NOMO-1 treated with dmso at 0.1 percent for 144 hours (cell line): ENCODE results near the gene RFX7.

Experiments used
- DNase-seq: peaks from one replicate; lab custom pipeline; 2025; ENCODE audit not compliant: unreplicated experiment; lab: John Stamatoyannopoulos, UW

The RFX7 gene

DNA sequence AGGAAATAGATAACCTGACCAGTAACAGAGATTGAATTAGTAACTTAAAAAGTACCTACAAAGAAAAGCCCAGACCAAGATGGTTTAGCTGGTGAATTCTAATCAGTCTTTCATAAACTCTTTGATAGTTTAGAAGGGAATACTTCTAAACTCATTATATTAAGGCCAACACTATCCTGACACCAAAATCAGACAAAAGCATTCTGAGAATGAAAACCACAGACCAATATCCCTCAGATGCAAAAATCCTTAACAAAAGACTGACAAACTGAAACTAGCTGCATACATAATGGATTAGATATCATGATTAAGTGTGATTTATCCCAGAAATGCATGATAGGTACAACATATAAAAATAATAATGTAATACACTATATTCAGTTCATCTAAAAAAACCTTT is 115.6 kb downstream of the RFX7 start:
- DNase-seq: no peak

GRCh38 chr15:56126409-56126808 is 117.3 kb downstream of the RFX7 start:
- no peak for DNase-seq

GRCh38 chr15:56124391-56124790 is 119.3 kb downstream of the RFX7 start:
- no peak for DNase-seq

DNA sequence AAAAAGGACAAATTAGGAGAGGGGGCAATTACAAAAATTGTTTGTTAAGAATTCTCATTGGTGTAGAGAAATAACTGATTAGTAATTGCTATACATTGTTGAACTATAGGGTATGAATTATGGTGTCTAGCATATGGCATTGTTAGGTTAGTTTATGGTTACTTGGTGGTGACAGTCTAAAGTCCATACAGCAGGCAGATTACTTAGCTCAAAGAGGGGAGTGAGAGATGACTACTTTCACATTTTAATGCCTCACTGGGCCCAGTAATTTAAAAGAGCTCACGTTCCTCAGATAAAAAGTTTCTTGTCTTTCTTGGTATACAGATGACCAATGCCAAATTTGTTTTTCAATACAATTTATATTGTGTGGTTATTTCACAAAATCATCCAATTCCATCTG is 137.8 kb downstream of the RFX7 start:
- DNase-seq: no peak

GRCh38 chr15:56102441-56102840 is 141.2 kb downstream of the RFX7 start:
- no peak for DNase-seq

- no peak for DNase-seq
These were observed 144.4 kb downstream of the RFX7 start for GRCh38 chr15:56099311-56099710.

- DNase-seq: no peak
These were observed 145.3 kb downstream of the RFX7 start for GRCh38 chr15:56098195-56098863.

- no peak for DNase-seq
These were observed 148.3 kb downstream of the RFX7 start for GRCh38 chr15:56095406-56095805.

DNA sequence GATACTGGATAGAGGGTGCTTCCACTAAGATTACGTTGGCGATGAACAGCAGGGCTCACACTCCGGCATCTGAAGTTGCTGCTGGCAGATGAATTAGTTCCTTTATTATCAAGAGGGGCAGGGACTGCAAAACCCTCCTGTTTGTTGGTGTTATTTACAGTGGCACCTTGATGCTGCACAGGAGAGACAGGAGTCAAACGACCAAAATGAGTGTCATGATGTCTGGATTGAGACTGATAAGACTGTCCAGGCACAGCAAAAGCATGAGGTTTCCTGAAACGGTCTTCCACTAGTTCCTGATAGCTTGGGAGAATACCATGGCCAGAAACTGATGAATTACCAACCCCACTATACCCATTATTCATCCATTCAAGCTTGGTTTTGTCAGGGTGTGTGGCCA is 149.5 kb downstream of the RFX7 start:
- no peak for DNase-seq

DNA sequence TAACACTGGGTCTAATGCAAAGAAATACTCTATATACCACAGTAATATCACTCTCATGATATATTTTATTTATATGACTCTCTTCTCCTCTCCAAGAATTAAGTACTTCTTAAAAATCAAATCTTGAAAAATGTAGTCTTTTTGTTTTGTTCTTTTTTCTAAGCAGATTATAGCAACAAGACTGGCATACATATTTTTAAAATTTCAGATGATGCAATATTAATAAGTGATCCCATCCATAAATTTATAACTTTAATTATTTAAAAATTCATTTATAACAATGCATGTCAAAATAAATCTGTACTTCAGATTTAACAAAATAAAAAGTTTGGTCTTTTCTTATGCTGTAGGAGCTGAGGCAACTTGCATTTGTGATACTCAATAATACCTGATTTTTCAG is 155.3 kb downstream of the RFX7 start:
- no peak for DNase-seq

DNA sequence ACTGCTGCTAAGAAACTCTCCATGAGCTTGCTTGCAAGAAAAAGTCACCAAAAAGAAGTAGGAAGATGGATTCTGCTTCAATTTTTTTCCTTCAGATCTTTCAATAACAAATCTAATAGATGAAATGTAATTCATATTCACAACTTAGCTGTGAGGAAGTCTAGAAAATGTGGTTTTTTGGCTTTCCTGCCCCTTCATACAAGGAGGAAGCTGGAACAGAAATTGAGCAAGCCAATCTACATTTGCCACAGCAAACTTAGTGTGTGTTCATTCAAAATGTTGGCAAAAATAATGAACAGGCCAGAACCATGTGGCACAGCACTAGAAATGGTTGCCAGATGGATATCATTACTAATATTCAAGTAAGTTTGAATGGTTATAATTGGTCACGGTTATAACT is 157.1 kb downstream of the RFX7 start:
- DNase-seq: peak; percentile 8

- DNase-seq: no peak
These were observed 161.4 kb downstream of the RFX7 start for GRCh38 chr15:56082263-56082761.

- no peak for DNase-seq
These were observed 166.6 kb downstream of the RFX7 start for GRCh38 chr15:56077081-56077480.

- no peak for DNase-seq
These were observed 167.0 kb downstream of the RFX7 start for GRCh38 chr15:56076640-56077039.

DNA sequence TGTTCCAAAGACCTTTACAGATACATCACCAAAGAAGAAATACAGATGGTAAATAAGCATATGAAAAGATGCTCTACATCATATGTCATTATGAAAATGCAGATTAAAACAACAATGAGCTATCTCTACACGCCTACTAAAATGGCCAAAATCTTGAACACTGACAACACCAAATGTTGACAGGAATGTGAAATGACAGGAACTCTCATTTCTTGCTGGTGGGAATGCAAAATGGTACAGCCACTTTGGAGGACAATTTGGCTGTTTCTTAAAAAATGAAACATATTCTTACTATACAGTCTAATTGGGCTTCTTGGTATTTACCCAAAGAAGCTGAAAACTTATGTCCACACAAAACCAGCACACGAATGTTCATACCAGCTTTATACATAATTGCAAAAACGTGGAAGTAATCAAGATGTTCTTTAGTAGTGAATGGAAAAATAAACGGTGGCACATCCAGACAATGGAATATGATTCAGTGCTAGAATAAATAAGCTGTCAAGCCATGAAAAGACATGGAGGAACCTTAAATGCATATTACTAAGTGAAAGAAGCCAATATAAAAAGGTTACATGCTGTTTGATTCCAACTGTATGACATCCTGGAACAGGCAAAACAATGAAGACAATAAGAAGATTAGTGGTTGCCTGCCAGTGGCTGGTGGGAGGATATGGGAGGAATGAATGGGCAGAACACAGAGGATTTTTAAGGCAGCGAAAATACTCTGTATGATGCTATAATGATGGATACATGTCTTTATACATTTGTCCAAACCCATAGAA is 169.0 kb downstream of the RFX7 start:
- no peak for DNase-seq

GRCh38 chr15:56064152-56064551 is 179.5 kb downstream of the RFX7 start:
- DNase-seq: no peak

GRCh38 chr15:56059716-56060115 is 184.0 kb downstream of the RFX7 start:
- DNase-seq: no peak

GRCh38 chr15:56058986-56059385 is 184.7 kb downstream of the RFX7 start:
- DNase-seq: no peak

- no peak for DNase-seq
These were observed 187.1 kb downstream of the RFX7 start for GRCh38 chr15:56056626-56057025.

GRCh38 chr15:56053046-56053400 is 190.7 kb downstream of the RFX7 start:
- no peak for DNase-seq

GRCh38 chr15:56052395-56053045 is 191.2 kb downstream of the RFX7 start:
- no peak for DNase-seq

DNA sequence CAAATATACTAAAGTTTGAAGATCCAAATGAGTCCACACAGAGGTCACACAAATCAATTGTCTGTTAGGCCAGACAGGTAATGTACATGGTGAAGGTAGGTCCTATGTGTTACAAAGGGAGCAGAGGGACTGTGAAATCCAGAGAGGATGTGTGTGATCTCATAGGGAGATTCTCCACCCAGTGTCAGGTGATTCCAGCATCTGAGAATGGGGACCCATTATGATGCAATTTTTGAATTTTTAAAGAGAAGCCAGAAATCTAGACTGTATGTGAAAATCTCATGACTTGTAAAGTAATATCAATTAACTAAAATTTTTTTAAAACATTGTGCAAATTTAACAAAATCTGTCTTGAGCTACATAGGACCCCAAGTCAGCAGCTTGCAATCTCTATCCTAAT is 192.0 kb downstream of the RFX7 start:
- no peak for DNase-seq
